K562 (cell line): Measurements from ENCODE around the gene HMBS. TPM values are rescaled to one million over a fixed set of nuclear protein-coding genes. Genes with fewer than 3 reads are reported as not detected.

Experiments used
- CBFB ChIP-seq: sonication (generic); formaldehyde crosslinking; IDR thresholded peaks from 2 replicates; pipeline ENCODE4 v1.4.0; 2020; ENCODE audit warnings: mild to moderate bottlenecking, missing genetic modification reagents
- CXXC5 ChIP-seq: fragments of 250-450 bp; sonication (Bioruptor Pico); IDR thresholded peaks from 2 replicates; pipeline ENCODE4 v1.8.0; 2022; ENCODE audit warnings: inconsistent platforms, mild to moderate bottlenecking, moderate library complexity
- FOXJ2 ChIP-seq: fragments of 200-800 bp; sonication (Bioruptor generic); IDR thresholded peaks from 2 replicates; pipeline ENCODE4 v1.6.1; 2016; ENCODE audit warnings: missing genetic modification characterization, missing compliant biosample characterization
- GATAD2A ChIP-seq: fragments of 450-650 bp; IDR thresholded peaks from 2 replicates; pipeline ENCODE4 v1.6.1; 2017
- GTF2A2 ChIP-seq: IDR thresholded peaks from 2 replicates; pipeline ENCODE4 v1.6.1; 2016; ENCODE audit warnings: mild to moderate bottlenecking, missing genetic modification characterization, missing compliant biosample characterization
- JUNB ChIP-seq: fragments of 450-650 bp; formaldehyde crosslinking; conservative IDR thresholded peaks from 2 replicates; pipeline ENCODE4 v1.4.0; 2020; ENCODE audit warnings: mild to moderate bottlenecking
- NELFE ChIP-seq: IDR thresholded peaks from 2 replicates; pipeline ENCODE4 v1.6.1; 2011; ENCODE audit warnings: mild to moderate bottlenecking; ENCODE audit not compliant: insufficient read depth, insufficient read length
- PHF8 ChIP-seq: fragments of 200-600 bp; sonication (generic); IDR thresholded peaks from 2 replicates; pipeline ENCODE4 v1.6.1; 2012; ENCODE audit warnings: mixed run types, mild to moderate bottlenecking, inconsistent platforms, low read length, moderate library complexity, borderline replicate concordance
- POLR2H ChIP-seq: IDR thresholded peaks from 2 replicates; pipeline ENCODE4 v1.6.1; 2016; ENCODE audit warnings: missing genetic modification characterization, low read depth, mild to moderate bottlenecking, control low read depth, missing compliant biosample characterization, moderate library complexity
- PRMT5 ChIP-seq: sonication (generic); formaldehyde crosslinking; IDR thresholded peaks from 2 replicates; pipeline ENCODE4 v1.5.0; 2020; ENCODE audit warnings: missing genetic modification reagents
- PTBP1 ChIP-seq: fragments of 200-400 bp; formaldehyde crosslinking; IDR thresholded peaks from 2 replicates; pipeline ENCODE4 v1.6.1; 2017; ENCODE audit warnings: low read depth, low read length
- RREB1 ChIP-seq: fragments of 250-450 bp; sonication (Bioruptor Pico); IDR thresholded peaks from 2 replicates; pipeline ENCODE4 v1.4.0; 2020
- SMAD4 ChIP-seq: fragments of 250-450 bp; sonication (Bioruptor Pico); conservative IDR thresholded peaks from 2 replicates; pipeline ENCODE4 v1.8.0; 2021; ENCODE audit warnings: inconsistent platforms, mild to moderate bottlenecking, moderate library complexity
- SMARCA4 ChIP-seq: fragments of 450-650 bp; IDR thresholded peaks from 2 replicates; pipeline ENCODE4 v1.6.1; 2016
- SUPT5H ChIP-seq: fragments of 450-650 bp; IDR thresholded peaks from 2 replicates; pipeline ENCODE4 v1.6.1; 2016
- TAF7 ChIP-seq: fragments of 450-650 bp; IDR thresholded peaks from 2 replicates; pipeline ENCODE4 v1.6.1; 2016; ENCODE audit warnings: missing genetic modification characterization, missing compliant biosample characterization
- TAF9B ChIP-seq: fragments of 450-650 bp; IDR thresholded peaks from 2 replicates; pipeline ENCODE4 v1.6.1; 2018; ENCODE audit warnings: mild to moderate bottlenecking; ENCODE audit not compliant: partially characterized antibody
- TGIF2 ChIP-seq: sonication (generic); formaldehyde crosslinking; IDR thresholded peaks from 2 replicates; pipeline ENCODE4 v1.8.1; 2022; ENCODE audit warnings: mild to moderate bottlenecking, missing genetic modification reagents, moderate library complexity
- TOE1 ChIP-seq, 2 experiments: fragments of 450-650 bp in 1 of 2; sonication (generic) in 1 of 2; formaldehyde crosslinking in 1 of 2; IDR thresholded peaks; 2 replicates each; pipeline versions ENCODE4 v1.7.1 to v1.8.0; 2016 to 2022; ENCODE audit warnings: borderline replicate concordance in 2 of 2, mild to moderate bottlenecking in 2 of 2, antibody characterized with exemption in 1 of 2, inconsistent platforms in 1 of 2, low read depth in 1 of 2, missing genetic modification reagents in 1 of 2, moderate library complexity in 1 of 2
- XRCC5 ChIP-seq: fragments of 200-400 bp; formaldehyde crosslinking; IDR thresholded peaks from 2 replicates; pipeline ENCODE4 v1.6.1; 2017; ENCODE audit warnings: low read depth, mild to moderate bottlenecking, low read length
- ZNF24 ChIP-seq: fragments of 450-650 bp; IDR thresholded peaks from 2 replicates; pipeline ENCODE4 v1.6.1; 2016
- ZNF76 ChIP-seq: fragments of 250-450 bp; sonication (Bioruptor Pico); IDR thresholded peaks from 2 replicates; pipeline ENCODE4 v1.4.0; 2020; ENCODE audit warnings: mild to moderate bottlenecking, moderate library complexity, borderline replicate concordance
- polyA plus RNA-seq, 8 experiments: library from polyadenylated mRNA; depleted of rRNA in 4 of 8; stranded (reverse) in 5 of 8; unstranded in 3 of 8; fragments of >200 nt; fragmentation: Nextera tagmentation in 2 of 8; fragmentation: Illumina TruSeq in 1 of 8; extraction: Ambion mirVana in 2 of 8; extraction: Trizol in 1 of 8; gene quantifications; 2 replicates each; pipeline versions ENCODE4 v1.2.1 to v1.2.3, GENCODE V29; 2011 to 2014; ENCODE audit warnings: inconsistent platforms in 1 of 8, missing spikeins in 1 of 8
- total RNA-seq, 7 experiments: library from RNA; depleted of rRNA in 6 of 7; stranded (reverse); fragments of >200 nt in 6 of 7; fragmentation: Illumina TruSeq in 2 of 7; extraction: Trizol in 2 of 7; gene quantifications; 2 replicates each; pipeline versions ENCODE4 v1.2.1 to v1.2.3, GENCODE V29; 2011 to 2021; ENCODE audit warnings: low replicate concordance in 1 of 7

HMBS gene
- total and polyA plus RNA-seq, 9 of the 15 experiments (the other 6 are each of a cell fraction or from before 2014, with no cell fraction given): 56.9 to 385 (median 286) TPM

DNA sequence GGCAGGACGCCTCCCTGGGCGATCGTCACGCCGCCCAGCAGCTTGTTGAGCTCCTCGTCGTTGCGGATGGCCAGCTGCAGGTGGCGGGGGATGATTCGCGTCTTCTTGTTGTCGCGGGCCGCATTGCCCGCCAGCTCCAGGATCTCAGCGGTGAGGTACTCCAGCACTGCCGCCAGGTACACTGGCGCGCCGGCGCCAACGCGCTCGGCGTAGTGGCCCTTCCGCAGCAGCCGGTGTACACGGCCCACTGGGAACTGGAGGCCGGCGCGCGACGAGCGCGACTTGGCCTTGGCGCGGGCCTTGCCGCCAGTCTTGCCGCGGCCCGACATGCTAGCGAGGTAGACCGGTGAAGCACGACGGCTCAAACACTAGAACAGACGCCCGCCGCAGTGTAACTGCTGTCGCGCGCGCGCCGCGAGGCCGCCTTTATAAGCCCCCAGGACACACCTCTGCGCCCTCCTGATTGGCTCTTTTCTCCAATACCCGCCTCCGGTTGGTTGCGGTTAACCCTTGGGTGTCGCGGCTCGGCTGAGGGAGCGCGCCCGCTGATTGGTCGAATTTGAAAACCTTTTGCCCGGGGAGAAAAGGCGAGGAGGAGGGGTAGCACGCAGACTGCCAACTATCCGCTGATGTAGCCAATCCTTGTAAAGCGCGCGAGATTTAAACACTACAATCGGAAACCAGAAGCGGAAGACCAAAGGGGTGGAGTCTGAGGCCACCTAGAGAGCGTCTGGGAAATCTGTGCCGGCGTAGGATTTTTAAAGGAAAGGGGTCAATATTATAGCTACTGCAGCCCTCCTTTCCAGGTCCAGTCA is 10.6 kb downstream of the HMBS start (continued):
- TF ChIP-seq TAF9B (peak; percentile 91), GATAD2A (peak; percentile 25; the same call in 1 of the 2 replicates), TAF7 (peak; percentile 93), FOXJ2 (tag) (peak; percentile 30; the same call in 1 of the 2 replicates), CBFB (CRISPR knock-in tag) (peak; percentile 86; the same call in 1 of the 2 replicates), NELFE (peak; percentile 78), PTBP1 (peak; percentile 77; the same call in 1 of the 2 replicates), GTF2A2 (peak; percentile 97), JUNB (CRISPR knock-in tag) (no peak), PHF8 (peak; percentile 90), XRCC5 (peak; percentile 81), ZNF76 (CRISPR knock-in tag) (no peak), POLR2H (tag) (peak; percentile 99), PRMT5 (CRISPR knock-in tag) (peak; percentile 62; the same call in 1 of the 2 replicates), CXXC5 (CRISPR knock-in tag) (peak; percentile 84), RREB1 (CRISPR knock-in tag) (0 out of 2 replicates have a peak, but pooled peaks have one; percentile 27), TOE1 (IDR thresholded peaks at IDR 0.05; ENCODE audit: borderline replicate concordance) (no peak; the same call in 1 of the 2 replicates), TOE1 (CRISPR knock-in tag; IDR thresholded peaks at IDR 0.05; ENCODE audit: borderline replicate concordance, low read depth) (peak; percentile 91; the same call in 1 of the 2 replicates), SMARCA4 (0 out of 2 replicates have a peak, but pooled peaks have one; percentile 15), SMAD4 (CRISPR knock-in tag) (0 out of 2 replicates have a peak, but pooled peaks have one; percentile 76), TGIF2 (CRISPR knock-in tag) (peak; percentile 98; the same call in 1 of the 2 replicates), ZNF24 (0 out of 2 replicates have a peak, but pooled peaks have one; percentile 8), SUPT5H (peak; percentile 100)
